GM10248 (cell line): ENCODE data around the gene TRMT2A.
A peak's percentile ranks its signal among the peaks of the same experiment; 100 is the strongest.

Experiments
- CTCF ChIA-PET: fragments of 300-600 bp; sonication (Branson Sonifier 250); formaldehyde crosslinking; extraction: SDS; loops from one replicate; lab custom pipeline; 2021; ENCODE audit warnings: antibody characterized with exemption; lab: Yijun Ruan, JAX
- POLR2A ChIA-PET: fragments of 350-650 bp; sonication (Branson Sonifier 250); formaldehyde crosslinking; extraction: SDS; loops from one replicate; lab custom pipeline; 2020; ENCODE audit warnings: antibody characterized with exemption; lab: Yijun Ruan, JAX
- DNase-seq: peaks from one replicate; pipeline ENCODE4 v3.0.0; 2012; ENCODE audit errors: extremely low spot score
- CTCF ChIP-seq: IDR thresholded peaks from 2 replicates; pipeline ENCODE4 v1.5.1; 2012; ENCODE audit warnings: mild to moderate bottlenecking, low read depth; ENCODE audit errors: extremely low read depth, missing control alignments, control extremely low read depth

The TRMT2A gene

DNA sequence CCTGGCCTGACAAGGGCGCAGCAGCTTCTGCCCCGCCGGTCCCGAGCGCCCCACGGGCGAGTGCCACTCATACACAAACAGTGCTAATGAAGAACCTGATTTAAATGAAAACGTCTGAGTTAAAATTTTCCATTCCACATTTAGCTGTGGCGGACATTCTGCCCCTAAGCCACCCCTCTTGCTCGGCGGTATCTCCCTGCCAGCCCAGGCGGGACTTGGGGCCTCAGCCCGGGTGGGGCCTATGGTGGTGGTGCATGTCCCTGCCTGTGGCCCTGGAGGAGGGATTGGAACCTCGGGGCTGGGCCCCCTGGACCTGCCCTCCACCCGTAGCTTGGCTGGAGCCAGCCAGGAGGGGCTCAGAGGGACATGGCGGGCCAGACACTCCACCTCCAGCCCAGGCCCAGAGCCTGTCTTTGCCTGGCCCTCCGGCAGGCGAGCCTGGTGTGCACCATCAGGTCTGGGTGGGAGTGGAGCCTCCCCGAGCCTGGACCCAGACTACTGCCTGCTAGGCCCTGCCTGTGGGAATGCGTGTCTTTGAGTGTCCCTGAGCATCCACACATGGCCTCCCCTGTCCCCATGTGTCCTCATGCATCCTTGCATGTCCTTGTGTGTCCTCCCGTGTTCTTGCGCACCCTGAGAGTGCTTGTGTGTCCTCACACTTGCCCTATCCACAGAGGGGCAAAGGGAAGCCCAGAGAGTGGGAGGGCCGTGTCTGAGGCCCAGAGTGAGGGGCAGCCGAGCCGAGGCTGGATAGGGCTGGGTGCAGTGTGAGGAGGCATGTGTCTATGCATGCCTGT lies 19.0 kb upstream of the TRMT2A start:
- TF ChIP-seq CTCF, result no peak
- ChIA-PET CTCF (no interaction called here), POLR2A (no interaction called here)
- DNase-seq, result no peak

- POLR2A ChIA-PET, result no interaction called here
- TF ChIP-seq CTCF, result no peak
- CTCF ChIA-PET, result no interaction called here
- DNase-seq, result no peak
Observed at GRCh38 chr22:20135265-20135664, 18.2 kb upstream of the TRMT2A start.

- ChIA-PET POLR2A (no interaction called here), CTCF (no interaction called here)
- no peak for TF ChIP-seq CTCF
- no peak for DNase-seq
Observed at GRCh38 chr22:20133930-20134549, 17.0 kb upstream of the TRMT2A start.

GRCh38 chr22:20132686-20133246 lies 15.7 kb upstream of the TRMT2A start:
- POLR2A ChIA-PET, result no interaction called here
- no peak for TF ChIP-seq CTCF
- DNase-seq, result no peak
- CTCF ChIA-PET, result no interaction called here

GRCh38 chr22:20131859-20132685 lies 15.0 kb upstream of the TRMT2A start:
- ChIA-PET POLR2A (no interaction called here), CTCF (no interaction called here)
- DNase-seq, result no peak
- no peak for TF ChIP-seq CTCF

DNA sequence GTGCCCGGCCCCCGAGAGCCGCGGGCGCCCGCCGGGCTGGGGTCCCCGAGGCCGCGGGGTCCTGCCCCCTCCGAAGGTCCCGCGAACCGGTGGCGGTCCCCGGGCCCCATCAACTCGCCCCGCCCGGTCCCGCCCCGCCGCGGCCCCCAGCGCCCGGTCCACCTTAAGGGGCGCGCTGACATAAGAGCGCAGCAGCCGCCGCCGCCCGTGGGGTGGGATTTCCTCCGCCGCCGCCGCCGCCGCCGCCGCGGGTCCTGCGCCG lies 14.5 kb upstream of the TRMT2A start, which contains the start of gene ZDHHC8:
Gene ZDHHC8, plus strand, starts transcription at position 208 of the 262 bp plus-strand sequence. CDS start 144 bp downstream, outside the sequence.
- no peak for TF ChIP-seq CTCF
- POLR2A ChIA-PET, result no interaction called here
- CTCF ChIA-PET, result no interaction called here
- peak; percentile 79 for DNase-seq
